Measurements from ENCODE around the gene CDCA3. TPM values are rescaled to one million over a fixed set of nuclear protein-coding genes. Genes with fewer than 3 reads are reported as not detected.

Gene CDCA3
- total and polyA plus RNA-seq, 7 experiments from 2014 or later = 0.64 to 55.6 (median 1.4) TPM; not detected in 1

DNA sequence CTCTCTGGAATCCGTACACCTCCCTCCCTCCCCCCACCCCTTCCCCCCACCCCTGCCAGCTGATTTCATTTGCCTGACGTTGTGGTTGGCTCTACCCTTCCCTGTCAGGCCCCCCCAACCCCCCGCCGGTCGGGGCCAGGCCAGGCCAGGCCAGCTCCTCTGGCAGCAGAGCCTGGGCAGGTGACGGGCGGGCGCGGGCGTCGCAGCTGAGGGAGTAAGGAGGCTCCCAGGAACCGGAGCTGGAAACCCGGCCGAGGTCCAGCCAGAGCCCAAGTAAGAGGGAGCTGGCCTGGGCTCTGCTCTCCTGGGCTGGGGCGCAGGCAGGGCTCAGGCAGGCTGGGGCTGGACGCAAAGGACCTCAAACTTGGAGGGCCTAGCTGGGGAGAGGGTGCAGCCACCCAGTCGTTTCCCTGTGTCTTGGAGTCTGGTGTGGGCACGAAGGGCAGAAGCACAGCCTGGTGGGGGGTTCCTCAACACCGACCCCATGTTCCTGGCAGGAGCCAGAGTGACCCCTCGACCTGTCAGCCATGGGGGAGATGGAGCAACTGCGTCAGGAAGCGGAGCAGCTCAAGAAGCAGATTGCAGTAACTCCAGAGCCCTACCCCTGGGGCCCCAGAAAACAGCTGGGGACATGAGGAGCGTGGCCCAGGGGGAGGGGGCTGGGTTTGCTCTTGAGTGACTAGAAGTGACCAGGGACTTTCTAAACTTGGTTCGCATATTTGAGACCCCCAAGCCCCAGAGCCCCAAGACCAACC is 10.1 kb downstream of the CDCA3 start, which contains the start of gene GNB3:
Gene GNB3, plus strand, starts transcription at position 165 of the 755 bp plus-strand sequence. Its CDS starts 363 bp downstream, at position 528.
- H3K27me3 Mint-ChIP-seq = no peaks in the 10 kb centered on the region
- ChIA-PET CTCF (no interaction called here), POLR2A (interaction anchor here (0.5 to 1.6 kb wide), 6 partner anchors 10 to 244 kb away, joined by 3 to 5 read pairs (median 3); partner anchors contain the start of genes CDCA3, MLF2 and SPSB2)
- peaks cover 0 to 3% (median 0%) of the 10 kb centered on the region in 7 donors for H3K4me1 Mint-ChIP-seq
- no peaks in the 10 kb centered on the region for H3K9me3 ChIP-seq (ENCODE audit: control insufficient read depth in 2 of 3, low read length in 3 of 3)
- ATAC-seq (no peak), DNase-seq (no peak)
- H3K27ac ChIP-seq (ENCODE audit: low read depth, low read length) = no peak within 1 kb of the TSS
- no peak within 1 kb of the TSS for H3K4me3 Mint-ChIP-seq
- peaks cover 0 to 10% (median 5%) of the 10 kb centered on the region in 5 donors for H3K36me3 Mint-ChIP-seq
- no peak within 1 kb of the TSS for H3K4me3 ChIP-seq (ENCODE audit: low read length)
- peaks cover 0 to 6% (median 0%) of the 10 kb centered on the region in 3 experiments for H3K36me3 ChIP-seq (ENCODE audit: control insufficient read depth in 2 of 3, insufficient read depth in 3 of 3, low read length in 3 of 3)
- no peaks in the 10 kb centered on the region for H3K9me3 Mint-ChIP-seq
- H3K4me1 ChIP-seq (ENCODE audit: control insufficient read depth in 2 of 2, insufficient read depth in 2 of 2, low read length in 2 of 2) = peaks cover 0 to 2% of the 10 kb centered on the region in 2 donors
- intact Hi-C loops (cut with micrococcal nuclease) = no loop called here
- no peak within 1 kb of the TSS for H3K27ac Mint-ChIP-seq
- H3K27me3 ChIP-seq (ENCODE audit: control insufficient read depth in 2 of 2, insufficient read depth in 2 of 2, low read length in 2 of 2) = no peaks in the 10 kb centered on the region

DNA sequence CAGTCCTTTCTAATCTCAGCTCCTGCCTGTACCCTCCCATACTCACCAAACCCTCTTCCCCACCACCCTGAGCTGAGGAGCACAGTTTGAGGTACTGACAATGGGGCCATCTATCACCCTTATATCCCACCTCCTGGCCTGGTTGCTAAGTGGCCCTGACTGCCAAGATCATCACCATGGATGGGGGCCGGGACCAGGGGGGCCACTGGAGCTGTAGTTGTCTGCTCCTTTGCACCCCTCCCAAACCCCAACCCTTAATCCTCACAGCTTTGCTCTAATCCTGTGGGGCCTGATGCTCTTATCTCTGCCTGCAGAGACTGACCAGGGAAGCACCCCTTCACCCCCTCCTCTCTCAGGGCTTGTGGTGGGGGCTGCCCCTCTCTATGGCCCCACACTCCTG is 10.8 kb downstream of the CDCA3 start:
- H3K4me3 Mint-ChIP-seq = no peak overlapping the region
- intact Hi-C loops (cut with micrococcal nuclease) = no loop called here
- H3K9me3 ChIP-seq (ENCODE audit: control insufficient read depth in 2 of 3, low read length in 3 of 3) = no peaks in the 10 kb centered on the region
- peaks cover 0 to 10% (median 5%) of the 10 kb centered on the region in 5 donors for H3K36me3 Mint-ChIP-seq
- ChIA-PET CTCF (no interaction called here), POLR2A (interaction anchor here (0.6 to 1.3 kb wide), 3 partner anchors 12 to 243 kb away, joined by 3 read pairs; partner anchors contain the start of genes P3H3 and SPSB2)
- no peak for ATAC-seq
- no peak overlapping the region for H3K27ac ChIP-seq (ENCODE audit: low read depth, low read length)
- peaks cover 0 to 6% (median 0%) of the 10 kb centered on the region in 3 experiments for H3K36me3 ChIP-seq (ENCODE audit: control insufficient read depth in 2 of 3, insufficient read depth in 3 of 3, low read length in 3 of 3)
- no peaks in the 10 kb centered on the region for H3K9me3 Mint-ChIP-seq
- H3K27me3 ChIP-seq (ENCODE audit: control insufficient read depth in 2 of 2, insufficient read depth in 2 of 2, low read length in 2 of 2) = no peaks in the 10 kb centered on the region
- H3K27ac Mint-ChIP-seq = no peak overlapping the region
- peaks cover 0 to 4% of the 10 kb centered on the region in 2 donors for H3K4me1 ChIP-seq (ENCODE audit: control insufficient read depth in 2 of 2, insufficient read depth in 2 of 2, low read length in 2 of 2)
- peaks cover 0 to 4% (median 0%) of the 10 kb centered on the region in 7 donors for H3K4me1 Mint-ChIP-seq
- DNase-seq = no peak
- H3K4me3 ChIP-seq (ENCODE audit: low read length) = no peak overlapping the region
- H3K27me3 Mint-ChIP-seq = no peaks in the 10 kb centered on the region

DNA sequence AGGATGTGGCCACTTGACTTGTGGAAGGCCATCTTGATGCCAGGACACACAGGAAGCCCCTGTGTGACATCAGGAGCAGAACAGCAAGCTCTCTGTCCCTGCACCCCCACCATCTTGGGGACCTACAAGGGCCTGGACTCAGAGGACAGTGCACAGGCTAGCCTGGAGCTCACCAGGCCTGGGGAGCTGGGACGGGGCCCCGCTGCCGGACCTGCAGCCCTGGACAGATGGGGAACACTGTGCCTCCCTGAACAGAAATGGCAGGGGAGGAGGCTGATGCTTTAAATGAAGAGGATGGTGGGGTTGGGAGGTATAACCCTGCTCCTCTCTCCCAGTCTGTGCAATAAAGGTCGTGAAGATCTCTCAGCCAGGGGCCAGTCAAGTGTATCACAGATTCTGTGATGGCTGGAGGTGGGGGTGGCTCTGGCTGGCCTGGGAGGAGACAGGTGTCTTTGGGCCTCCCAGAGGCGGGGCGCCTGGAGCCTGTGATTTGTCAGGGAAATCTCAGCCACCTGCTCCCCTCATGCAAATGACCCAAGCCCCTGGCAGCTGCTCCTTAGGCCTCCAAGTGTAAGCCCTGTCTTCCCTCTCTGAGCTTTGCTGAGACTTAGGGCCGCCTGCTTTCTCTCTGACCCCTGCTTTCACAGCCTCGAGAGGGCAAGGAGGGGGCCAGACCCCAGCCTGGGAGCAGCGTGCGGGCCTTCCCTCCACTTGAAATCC is 11.4 kb downstream of the CDCA3 start:
- DNase-seq (no peak), ATAC-seq (no peak)
- no peak overlapping the region for H3K27ac Mint-ChIP-seq
- Histone ChIP-seq H3K4me1 (ENCODE audit: control insufficient read depth in 2 of 2, insufficient read depth in 2 of 2, low read length in 2 of 2) (peaks cover 0 to 4% of the 10 kb centered on the region in 2 donors), H3K4me3 (ENCODE audit: low read length) (no peak overlapping the region), H3K36me3 (ENCODE audit: control insufficient read depth in 2 of 3, insufficient read depth in 3 of 3, low read length in 3 of 3) (peaks cover 0 to under 1% (median 0%) of the 10 kb centered on the region in 3 experiments), H3K9me3 (ENCODE audit: control insufficient read depth in 2 of 3, low read length in 3 of 3) (no peaks in the 10 kb centered on the region), H3K27ac (ENCODE audit: low read depth, low read length) (no peak overlapping the region), H3K27me3 (ENCODE audit: control insufficient read depth in 2 of 2, insufficient read depth in 2 of 2, low read length in 2 of 2) (no peaks in the 10 kb centered on the region)
- no peak overlapping the region for H3K4me3 Mint-ChIP-seq
- no peaks in the 10 kb centered on the region for H3K9me3 Mint-ChIP-seq
- peaks cover 0 to 4% (median 0%) of the 10 kb centered on the region in 5 donors for H3K36me3 Mint-ChIP-seq
- H3K27me3 Mint-ChIP-seq = no peaks in the 10 kb centered on the region
- intact Hi-C loops (cut with micrococcal nuclease) = no loop called here
- POLR2A ChIA-PET = interaction anchor here (0.7 to 1.3 kb wide), 3 partner anchors 11 to 234 kb away, joined by 3 read pairs; partner anchors contain the start of genes P3H3 and SPSB2
- CTCF ChIA-PET = interaction anchor here (0.5 to 1.5 kb wide), 4 partner anchors 9 to 86 kb away, joined by 3 to 4 read pairs (median 3); partner anchors contain the start of gene MLF2
- peaks cover 0 to 4% (median 0%) of the 10 kb centered on the region in 7 donors for H3K4me1 Mint-ChIP-seq

DNA sequence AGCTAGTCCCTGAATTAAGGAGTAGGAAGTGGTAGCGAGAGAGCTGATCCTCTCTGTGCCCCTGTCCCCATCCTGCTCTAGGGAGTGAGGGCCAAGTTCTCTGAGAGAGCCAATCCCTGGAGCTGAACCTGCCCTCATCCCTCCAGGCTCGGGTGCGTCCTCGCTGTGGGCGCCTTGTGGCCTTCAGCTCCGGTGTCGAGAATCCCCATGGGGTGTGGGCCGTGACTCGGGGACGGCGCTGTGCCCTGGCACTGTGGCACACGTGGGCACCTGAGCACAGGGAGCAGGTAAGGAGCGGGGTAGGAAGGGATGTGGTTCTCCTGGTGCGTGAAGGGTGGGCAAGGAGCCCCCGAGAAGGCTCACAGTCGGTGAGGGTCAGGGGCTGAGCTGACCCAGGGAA is 12.2 kb downstream of the CDCA3 start:
- DNase-seq = no peak
- no peak overlapping the region for H3K27ac Mint-ChIP-seq

DNA sequence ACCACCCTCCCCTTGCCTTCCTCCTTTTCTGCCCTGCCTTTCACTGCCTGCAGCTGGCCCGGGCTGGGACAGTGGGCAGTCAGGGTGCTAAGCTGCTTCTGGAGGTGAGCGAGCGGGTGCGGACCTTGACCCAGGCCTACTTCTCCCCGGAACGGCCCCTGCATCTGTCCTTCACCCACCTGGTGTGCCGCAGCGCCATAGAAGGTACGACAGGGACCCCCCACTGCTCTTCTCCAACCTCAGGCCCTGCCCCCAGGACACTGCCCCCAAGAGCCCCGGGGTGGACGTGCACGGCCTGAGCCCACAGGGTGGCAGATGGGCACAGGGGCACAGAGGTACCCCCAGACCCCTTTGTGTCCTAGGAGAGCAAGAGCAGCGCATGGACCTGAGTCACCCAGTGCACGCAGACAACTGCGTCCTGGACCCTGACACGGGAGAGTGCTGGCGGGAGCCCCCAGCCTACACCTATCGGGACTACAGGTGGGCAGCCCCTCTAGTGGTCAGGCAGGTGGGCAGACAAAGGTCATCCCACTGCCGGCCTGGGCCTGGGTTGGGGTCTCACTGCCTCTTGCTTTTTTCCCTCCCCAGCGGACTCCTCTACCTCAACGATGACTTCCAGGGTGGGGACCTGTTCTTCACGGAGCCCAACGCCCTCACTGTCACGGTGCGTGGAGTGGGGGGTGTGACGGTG is 13.6 kb downstream of the CDCA3 start:
- Mint-ChIP-seq H3K4me1 (peaks cover 0 to 6% (median 0%) of the 10 kb centered on the region in 7 donors), H3K9me3 (no peaks in the 10 kb centered on the region), H3K27me3 (no peaks in the 10 kb centered on the region), H3K36me3 (peaks cover 0 to 4% (median 0%) of the 10 kb centered on the region in 5 donors), H3K4me3 (no peak overlapping the region), H3K27ac (no peak overlapping the region)
- no peak overlapping the region for H3K27ac ChIP-seq (ENCODE audit: low read depth, low read length)
- no peak overlapping the region for H3K4me3 ChIP-seq (ENCODE audit: low read length)
- ATAC-seq (no peak), DNase-seq (no peak)
- ChIA-PET POLR2A (interaction anchor here (1.2 to 2.2 kb wide), 2 partner anchors 9 to 85 kb away, joined by 5 to 6 read pairs; partner anchors contain the start of genes MLF2 and P3H3), CTCF (interaction anchor here (0.6 to 5.6 kb wide), 7 partner anchors 13 to 217 kb away, joined by 3 to 38 read pairs (median 5); partner anchors contain the start of genes CDCA3, MLF2, SPSB2 and TPI1)
- no peaks in the 10 kb centered on the region for H3K9me3 ChIP-seq (ENCODE audit: control insufficient read depth in 2 of 3, low read length in 3 of 3)
- intact Hi-C loops (cut with micrococcal nuclease) = no loop called here
- peaks cover 0 to 4% of the 10 kb centered on the region in 2 donors for H3K4me1 ChIP-seq (ENCODE audit: control insufficient read depth in 2 of 2, insufficient read depth in 2 of 2, low read length in 2 of 2)
- H3K36me3 ChIP-seq (ENCODE audit: control insufficient read depth in 2 of 3, insufficient read depth in 3 of 3, low read length in 3 of 3) = no peaks in the 10 kb centered on the region
- no peaks in the 10 kb centered on the region for H3K27me3 ChIP-seq (ENCODE audit: control insufficient read depth in 2 of 2, insufficient read depth in 2 of 2, low read length in 2 of 2)

More for the DNA sequence above, 12.2 kb downstream of the CDCA3 start:
- Mint-ChIP-seq H3K9me3 (no peaks in the 10 kb centered on the region), H3K36me3 (peaks cover 0 to 4% (median 0%) of the 10 kb centered on the region in 5 donors), H3K4me3 (no peak overlapping the region), H3K27me3 (no peaks in the 10 kb centered on the region), H3K4me1 (peaks cover 0 to 6% (median 0%) of the 10 kb centered on the region in 7 donors)
- intact Hi-C loops (cut with micrococcal nuclease) = no loop called here
- Histone ChIP-seq H3K4me1 (ENCODE audit: control insufficient read depth in 2 of 2, insufficient read depth in 2 of 2, low read length in 2 of 2) (peaks cover 0 to 4% of the 10 kb centered on the region in 2 donors), H3K4me3 (ENCODE audit: low read length) (no peak overlapping the region), H3K36me3 (ENCODE audit: control insufficient read depth in 2 of 3, insufficient read depth in 3 of 3, low read length in 3 of 3) (no peaks in the 10 kb centered on the region), H3K9me3 (ENCODE audit: control insufficient read depth in 2 of 3, low read length in 3 of 3) (no peaks in the 10 kb centered on the region), H3K27ac (ENCODE audit: low read depth, low read length) (no peak overlapping the region), H3K27me3 (ENCODE audit: control insufficient read depth in 2 of 2, insufficient read depth in 2 of 2, low read length in 2 of 2) (no peaks in the 10 kb centered on the region)
- POLR2A ChIA-PET = interaction anchor here (0.6 to 0.7 kb wide), 2 partner anchors 215 to 235 kb away, joined by 3 read pairs; no protein-coding TSS in a partner anchor
- CTCF ChIA-PET = interaction anchor here (0.5 to 1.5 kb wide), 4 partner anchors 8 to 86 kb away, joined by 3 to 4 read pairs (median 3); partner anchors contain the start of gene MLF2
- no peak for ATAC-seq

Measured in naive thymus-derived CD4-positive, alpha-beta T cell (primary cell).